Stimulated activated naive CD8-positive, alpha-beta T cell treated with anti-CD3 and anti-CD28 coated beads, Interleukin-15, amount 100 ng/mL, for 72 hours (primary cell): Measurements from ENCODE around the gene GRP.

ENCODE experiments used
- ATAC-seq: fragments of 150-1000 bp; cut with Tn5 transposase; 2 replicates; pipeline ENCODE4 v1.10.0; 2021; ENCODE audit warnings: mild to moderate bottlenecking, moderate library complexity
- DNase-seq, 2 donors: peaks; one replicate each; pipeline ENCODE4 v3.0.0; 2021 to 2022
- H3K27ac Mint-ChIP-seq, 2 donors: one replicate each; pipeline ENCODE4 v1.8.0; 2022; ENCODE audit warnings: mild to moderate bottlenecking in 2 of 2, mixed read lengths in 2 of 2, moderate library complexity in 2 of 2
- H3K27me3 Mint-ChIP-seq: one replicate; pipeline ENCODE4 v1.8.0; 2022; ENCODE audit warnings: mixed read lengths
- H3K4me1 Mint-ChIP-seq: one replicate; pipeline ENCODE4 v1.8.0; 2022; ENCODE audit warnings: mild to moderate bottlenecking, mixed read lengths
- H3K4me3 Mint-ChIP-seq, 2 donors: one replicate each; pipeline ENCODE4 v1.8.0; 2022; ENCODE audit warnings: mild to moderate bottlenecking in 2 of 2, mixed read lengths in 2 of 2, moderate library complexity in 1 of 2
- H3K9me3 Mint-ChIP-seq, 2 donors: one replicate each; pipeline ENCODE4 v1.8.0; 2022; ENCODE audit warnings: mixed read lengths in 2 of 2

Gene GRP

DNA sequence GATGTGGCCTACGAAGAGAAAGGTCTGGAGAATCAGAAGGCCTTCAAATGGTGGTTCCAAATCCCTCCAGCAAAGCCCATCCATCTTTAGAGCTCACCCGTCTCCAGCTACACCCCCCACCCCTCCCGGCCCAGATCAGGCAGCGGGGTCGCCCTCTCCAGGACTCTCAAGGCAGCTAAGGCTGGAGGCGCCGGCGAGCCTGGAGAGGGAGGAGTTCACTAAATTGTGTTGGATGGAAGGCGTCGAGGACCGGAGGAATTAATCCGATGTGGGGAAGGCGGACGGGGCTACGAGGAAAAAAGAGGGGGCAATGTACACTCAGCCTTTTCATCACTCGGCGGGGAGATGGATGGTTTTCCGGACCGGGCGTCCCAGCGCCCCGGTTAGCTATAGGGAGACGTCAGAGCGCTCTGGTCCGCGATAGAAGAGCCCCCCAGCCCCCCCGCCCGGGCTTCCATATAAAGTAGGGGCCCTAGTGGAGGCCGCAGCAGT, at the start of gene GRP:
GRP (plus strand) TSS at position 487 of the 492 bp plus-strand sequence. CDS start 108 bp downstream, outside the sequence.
- H3K27ac Mint-ChIP-seq = no peak within 1 kb of the TSS
- ATAC-seq = no peak

DNA sequence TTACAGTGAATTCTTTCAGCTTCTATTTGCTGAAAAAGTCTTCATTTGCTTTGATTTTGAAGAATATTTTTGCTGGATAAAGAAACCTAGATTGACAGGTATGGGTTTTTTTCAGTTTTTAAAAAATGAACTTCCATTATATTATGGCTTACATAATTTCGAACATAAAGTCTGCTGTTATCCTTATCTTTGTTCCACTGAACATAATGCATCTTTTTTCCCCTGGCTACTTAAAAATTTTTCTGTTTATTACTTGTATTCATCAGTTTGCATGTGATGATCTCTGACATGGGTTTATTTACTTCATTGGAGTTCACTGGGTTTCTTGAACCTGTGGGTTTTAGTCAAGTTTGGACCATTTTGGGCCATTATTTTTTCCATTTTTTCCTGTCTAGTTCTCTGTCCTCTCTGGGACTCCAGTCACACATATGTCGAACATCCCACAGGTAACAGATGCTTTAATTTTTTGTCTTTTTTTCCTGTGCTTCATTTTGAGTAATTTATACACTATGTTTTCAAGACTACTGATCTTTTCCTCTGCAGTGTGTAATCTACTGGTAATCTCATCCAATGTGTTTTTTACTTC, 47.2 kb upstream of the GRP start:
- peaks cover 24 to 32% of the 10 kb centered on the region in 2 donors for H3K9me3 Mint-ChIP-seq
- ATAC-seq (no peak), DNase-seq (no peak)
- H3K27me3 Mint-ChIP-seq = peaks cover 13% of the 10 kb centered on the region
- H3K27ac Mint-ChIP-seq = no peak overlapping the region
- no peak overlapping the region for H3K4me3 Mint-ChIP-seq
- no peaks in the 10 kb centered on the region for H3K4me1 Mint-ChIP-seq

More for the DNA sequence above, at the start of gene GRP:
- H3K27me3 Mint-ChIP-seq = peaks cover 91% of the 10 kb centered on the region
- H3K4me3 Mint-ChIP-seq = peak within 1 kb of the TSS in 1 of 2 donors; percentile 45
- H3K9me3 Mint-ChIP-seq = no peaks in the 10 kb centered on the region
- DNase-seq = no peak
- peaks cover 11% of the 10 kb centered on the region for H3K4me1 Mint-ChIP-seq

DNA sequence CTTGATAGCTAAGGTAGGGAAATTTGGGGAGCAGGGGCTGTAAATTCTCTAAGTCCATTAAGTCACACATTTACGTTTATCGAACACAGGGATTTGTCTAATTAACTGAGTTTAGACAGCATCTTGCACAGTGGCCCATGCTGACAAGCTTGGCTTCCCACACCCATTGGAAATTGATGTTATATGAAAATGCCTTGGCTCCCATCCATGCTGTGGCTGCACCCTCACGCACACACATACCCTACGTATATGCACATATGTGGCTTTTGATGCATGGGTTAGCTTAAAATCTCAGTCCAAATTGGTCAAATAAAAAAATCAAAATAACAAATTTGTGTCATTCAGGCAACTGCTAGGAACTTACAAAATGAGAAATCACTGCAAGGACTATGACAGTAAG, 42.5 kb upstream of the GRP start:
- ATAC-seq (no peak), DNase-seq (no peak)
- H3K27me3 Mint-ChIP-seq = peaks cover 9% of the 10 kb centered on the region
- no peaks in the 10 kb centered on the region for H3K4me1 Mint-ChIP-seq
- H3K4me3 Mint-ChIP-seq = no peak overlapping the region
- H3K27ac Mint-ChIP-seq = no peak overlapping the region
- peaks cover 15 to 16% of the 10 kb centered on the region in 2 donors for H3K9me3 Mint-ChIP-seq

- no peaks in the 10 kb centered on the region for H3K9me3 Mint-ChIP-seq
- H3K4me1 Mint-ChIP-seq = no peaks in the 10 kb centered on the region
- peaks cover 19% of the 10 kb centered on the region for H3K27me3 Mint-ChIP-seq
- no peak for ATAC-seq
- no peak for DNase-seq
- no peak overlapping the region for H3K27ac Mint-ChIP-seq
- no peak overlapping the region for H3K4me3 Mint-ChIP-seq
Measured at GRCh38 chr18:59180150-59180845, 39.7 kb upstream of the GRP start.

DNA sequence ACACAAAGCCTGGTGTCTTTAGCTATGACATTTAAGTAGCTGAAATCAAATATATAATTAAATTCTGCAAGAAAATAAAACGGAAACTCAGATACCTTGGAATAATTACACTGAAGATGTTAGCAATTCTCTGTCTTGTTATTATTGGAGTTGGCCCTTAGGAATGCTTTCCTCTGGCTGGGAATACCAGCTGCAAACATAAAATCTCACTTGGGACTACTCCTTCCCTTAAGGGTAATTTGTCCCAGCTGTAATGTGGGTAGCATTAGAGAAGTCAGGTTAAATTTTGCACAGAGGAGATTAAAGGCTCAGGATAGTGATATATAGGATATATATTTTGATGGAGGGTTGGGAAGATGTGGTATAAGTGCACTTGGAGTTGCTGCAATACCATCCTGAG, 37.3 kb upstream of the GRP start:
- ATAC-seq (no peak), DNase-seq (no peak)
- no peaks in the 10 kb centered on the region for H3K4me1 Mint-ChIP-seq
- no peak overlapping the region for H3K27ac Mint-ChIP-seq
- no peaks in the 10 kb centered on the region for H3K9me3 Mint-ChIP-seq
- peaks cover 15% of the 10 kb centered on the region for H3K27me3 Mint-ChIP-seq
- H3K4me3 Mint-ChIP-seq = no peak overlapping the region

DNA sequence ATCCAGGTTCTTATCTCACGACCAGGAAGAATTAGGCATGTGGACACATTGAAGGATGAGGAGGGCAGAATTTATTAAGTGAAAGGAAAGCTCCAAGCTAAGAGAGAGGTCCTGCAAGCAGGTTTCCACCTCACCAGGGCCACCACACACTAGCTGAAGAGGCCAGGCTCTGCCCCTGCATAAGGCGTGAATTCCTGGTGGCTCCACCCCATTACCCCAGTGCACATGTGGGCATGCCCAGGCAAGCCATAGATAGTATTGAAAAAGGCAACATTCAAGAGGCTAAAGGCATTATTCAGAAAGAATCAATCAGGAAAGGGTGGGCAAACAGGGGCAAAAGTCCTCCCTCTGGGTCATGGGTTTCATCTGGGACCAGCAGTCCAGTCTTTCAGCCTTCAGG, 30.9 kb upstream of the GRP start:
- H3K4me3 Mint-ChIP-seq = no peak overlapping the region
- no peaks in the 10 kb centered on the region for H3K4me1 Mint-ChIP-seq
- H3K27me3 Mint-ChIP-seq = peaks cover 7% of the 10 kb centered on the region
- no peak for ATAC-seq
- peaks cover 5% of the 10 kb centered on the region in 2 donors for H3K9me3 Mint-ChIP-seq
- DNase-seq = no peak
- H3K27ac Mint-ChIP-seq = peak overlapping the region; percentile 33 to 44

DNA sequence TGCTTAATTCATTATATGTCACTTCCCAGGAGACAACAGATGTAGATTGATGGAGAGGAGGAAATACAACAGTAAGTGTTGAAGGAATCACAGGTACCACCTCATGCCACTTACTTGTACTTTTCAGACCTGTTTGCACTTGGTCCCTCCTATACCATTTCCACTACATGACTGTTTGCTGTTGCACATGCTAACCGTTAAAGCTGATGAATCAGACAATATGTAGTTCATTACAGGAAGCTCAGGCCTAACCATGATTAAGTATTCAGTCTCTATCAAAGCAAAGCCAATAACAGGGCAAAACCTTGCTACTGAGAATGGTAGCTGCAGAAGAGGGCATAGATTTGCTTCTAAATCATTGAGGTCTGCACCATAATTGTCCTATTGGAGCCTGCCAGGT, 30.2 kb upstream of the GRP start:
- H3K27me3 Mint-ChIP-seq = peaks cover 9% of the 10 kb centered on the region
- DNase-seq = no peak
- no peaks in the 10 kb centered on the region for H3K4me1 Mint-ChIP-seq
- H3K4me3 Mint-ChIP-seq = no peak overlapping the region
- ATAC-seq = no peak
- peak overlapping the region in 1 of 2 donors; percentile 41 for H3K27ac Mint-ChIP-seq
- peaks cover 5% of the 10 kb centered on the region in 2 donors for H3K9me3 Mint-ChIP-seq

DNA sequence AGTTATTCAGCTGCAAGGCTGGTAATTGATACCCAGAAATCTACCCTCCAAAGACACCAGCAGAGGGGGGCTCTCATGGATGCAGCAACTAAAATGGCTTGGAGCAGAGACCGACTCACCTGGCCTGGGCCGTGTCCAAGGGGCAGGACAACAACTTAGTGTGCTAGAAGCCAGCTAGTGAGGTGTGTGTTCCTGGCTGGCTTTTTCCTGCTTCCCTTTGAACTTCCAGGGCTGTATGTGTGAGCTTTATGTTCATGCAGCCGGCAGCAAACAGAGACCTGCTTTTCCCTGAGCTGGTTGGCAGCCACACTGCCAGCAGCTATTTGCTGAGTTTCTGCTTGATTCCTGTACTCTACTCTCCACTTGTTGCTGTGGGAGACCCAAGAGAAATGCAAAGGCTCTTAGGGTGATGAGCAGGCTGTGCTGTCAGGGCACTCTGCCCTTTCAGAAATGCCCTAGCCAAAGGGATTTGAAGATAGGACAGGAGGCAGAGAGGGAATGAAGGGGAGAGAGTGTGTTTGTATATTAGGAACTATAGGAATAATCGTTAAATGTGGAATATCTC, 23.7 kb upstream of the GRP start:
- Mint-ChIP-seq H3K27me3 (peaks cover 60% of the 10 kb centered on the region), H3K4me1 (no peaks in the 10 kb centered on the region), H3K4me3 (no peak overlapping the region), H3K9me3 (no peaks in the 10 kb centered on the region), H3K27ac (no peak overlapping the region)
- ATAC-seq = no peak
- no peak for DNase-seq

DNA sequence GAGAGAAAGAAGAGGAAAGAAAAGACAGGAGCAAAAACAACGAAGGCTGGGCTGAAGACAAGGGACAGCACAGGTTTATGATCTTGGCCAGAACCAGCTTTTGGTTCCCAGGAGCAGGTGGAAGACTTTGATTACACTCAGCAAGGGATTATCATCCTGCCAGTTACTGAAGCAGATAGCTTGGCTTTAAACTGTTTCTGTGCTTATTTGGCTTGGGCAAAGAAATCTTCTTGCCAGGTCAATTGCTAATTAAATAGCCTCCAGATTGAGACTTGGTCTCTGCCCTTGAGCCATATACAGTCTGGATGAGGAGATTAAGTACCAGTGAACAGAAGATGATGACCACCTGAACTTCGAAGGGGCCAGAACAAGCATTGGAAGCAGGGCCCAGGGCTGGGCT, 22.3 kb upstream of the GRP start:
- DNase-seq (no peak), ATAC-seq (no peak)
- Mint-ChIP-seq H3K4me3 (no peak overlapping the region), H3K4me1 (no peaks in the 10 kb centered on the region), H3K9me3 (no peaks in the 10 kb centered on the region), H3K27me3 (peaks cover 62% of the 10 kb centered on the region), H3K27ac (no peak overlapping the region)

DNA sequence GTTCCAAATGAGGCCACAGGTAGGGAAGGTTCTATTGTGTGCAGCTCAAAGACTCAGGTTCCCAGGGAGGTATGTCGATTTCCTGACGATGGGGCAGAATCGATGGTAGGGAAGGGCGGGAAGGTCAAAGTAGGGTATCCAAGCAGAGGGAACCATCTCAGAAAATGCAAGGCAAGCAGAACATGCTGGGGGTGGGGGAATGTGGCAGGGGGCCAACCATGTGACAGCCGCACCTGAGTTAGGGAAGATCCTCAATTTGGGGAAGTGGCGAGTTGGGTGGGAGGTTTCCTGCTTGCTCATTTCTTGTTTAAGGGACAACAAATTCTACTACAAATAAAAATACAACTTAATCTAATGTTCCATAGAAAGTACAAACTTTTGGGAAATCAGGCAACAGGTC, 21.7 kb upstream of the GRP start:
- ATAC-seq (no peak), DNase-seq (no peak)
- Mint-ChIP-seq H3K4me1 (no peaks in the 10 kb centered on the region), H3K4me3 (no peak overlapping the region), H3K9me3 (no peaks in the 10 kb centered on the region), H3K27me3 (peaks cover 67% of the 10 kb centered on the region), H3K27ac (no peak overlapping the region)

- no peaks in the 10 kb centered on the region for H3K9me3 Mint-ChIP-seq
Measured at GRCh38 chr18:59200787-59201186, 19.2 kb upstream of the GRP start.

DNA sequence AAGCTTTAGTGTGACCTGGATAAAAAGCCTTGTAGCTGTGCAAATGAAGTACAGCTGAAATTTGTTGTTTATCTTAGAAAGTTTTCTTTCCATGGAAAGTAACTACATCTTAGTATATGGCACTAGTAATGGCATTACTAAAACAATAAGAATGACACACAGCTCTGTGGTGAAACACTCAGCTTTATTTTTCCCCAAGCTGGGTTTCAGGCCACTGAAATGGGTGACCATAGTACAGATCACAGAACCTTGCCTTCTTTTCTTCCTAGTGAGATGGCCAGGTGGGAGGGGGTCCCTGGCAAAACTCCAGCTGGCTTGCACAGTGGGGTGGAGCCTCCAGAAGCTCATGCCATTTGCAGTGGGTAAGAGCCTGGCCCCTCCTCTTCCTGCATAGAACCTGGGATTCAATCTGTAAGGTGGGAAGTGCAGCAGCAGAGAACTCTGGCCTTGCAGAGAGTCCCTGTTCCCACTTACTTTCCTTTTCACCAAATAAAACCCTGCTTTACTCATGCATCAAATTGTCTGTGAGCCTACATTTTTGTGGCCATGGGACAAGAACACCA, 17.6 kb upstream of the GRP start:
- no peak for ATAC-seq
- Mint-ChIP-seq H3K4me1 (no peaks in the 10 kb centered on the region), H3K27me3 (peaks cover 56% of the 10 kb centered on the region), H3K27ac (no peak overlapping the region), H3K4me3 (no peak overlapping the region), H3K9me3 (no peaks in the 10 kb centered on the region)
- no peak for DNase-seq

More at GRCh38 chr18:59200787-59201186, 19.2 kb upstream of the GRP start:
- no peak for DNase-seq
- ATAC-seq = no peak
- Mint-ChIP-seq H3K4me1 (no peaks in the 10 kb centered on the region), H3K27ac (no peak overlapping the region), H3K27me3 (peaks cover 61% of the 10 kb centered on the region), H3K4me3 (no peak overlapping the region)

DNA sequence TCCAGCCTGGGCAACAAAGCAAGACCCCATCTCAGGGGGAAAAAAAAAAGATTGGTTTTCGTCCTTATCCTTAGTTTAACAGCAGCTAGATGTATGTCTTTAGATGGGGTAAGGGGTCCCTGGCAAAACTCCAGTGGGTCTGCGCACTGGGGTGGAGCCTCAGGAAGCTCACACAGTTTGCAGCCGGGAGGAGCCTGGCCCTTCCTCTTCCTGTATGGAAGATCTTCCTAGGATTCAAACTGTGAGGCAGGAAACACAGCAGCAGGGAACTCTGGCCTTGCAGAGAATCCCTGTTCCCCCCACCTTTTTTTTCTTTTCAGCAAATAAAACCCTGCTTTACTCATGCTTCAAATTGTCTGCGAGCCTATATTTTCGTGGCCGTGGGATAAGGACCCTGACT, 12.5 kb upstream of the GRP start:
- no peak overlapping the region for H3K27ac Mint-ChIP-seq

GRCh38 chr18:59208602-59209125, 11.3 kb upstream of the GRP start:
- Mint-ChIP-seq H3K4me3 (no peak overlapping the region), H3K4me1 (no peaks in the 10 kb centered on the region), H3K9me3 (no peaks in the 10 kb centered on the region), H3K27ac (no peak overlapping the region), H3K27me3 (peaks cover 28% of the 10 kb centered on the region)
- DNase-seq = no peak
- ATAC-seq = no peak

More for the DNA sequence above, 12.5 kb upstream of the GRP start:
- ATAC-seq (no peak), DNase-seq (no peak)
- Mint-ChIP-seq H3K4me1 (no peaks in the 10 kb centered on the region), H3K27me3 (peaks cover 37% of the 10 kb centered on the region), H3K9me3 (no peaks in the 10 kb centered on the region), H3K4me3 (no peak overlapping the region)

DNA sequence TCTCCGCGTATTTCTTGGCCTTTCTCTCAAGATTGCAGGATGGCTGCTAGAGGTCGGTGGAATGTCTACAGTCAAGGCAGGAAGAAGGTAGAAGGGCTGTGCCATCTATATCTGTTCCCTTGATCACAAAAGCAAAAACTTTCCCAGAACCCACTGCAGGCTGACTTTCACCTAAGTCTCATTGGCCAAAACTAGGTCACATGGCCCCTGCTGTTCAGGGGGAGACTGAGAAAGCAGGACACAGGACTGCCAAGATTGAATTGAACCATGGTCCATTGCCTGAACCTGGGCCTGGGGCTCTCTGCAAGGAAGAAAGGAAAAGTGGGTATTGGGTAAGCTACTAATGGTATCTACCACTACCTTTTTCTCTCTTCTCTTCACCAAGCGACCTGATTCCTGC, 9.7 kb upstream of the GRP start:
- no peak overlapping the region for H3K4me3 Mint-ChIP-seq
- ATAC-seq = no peak

DNA sequence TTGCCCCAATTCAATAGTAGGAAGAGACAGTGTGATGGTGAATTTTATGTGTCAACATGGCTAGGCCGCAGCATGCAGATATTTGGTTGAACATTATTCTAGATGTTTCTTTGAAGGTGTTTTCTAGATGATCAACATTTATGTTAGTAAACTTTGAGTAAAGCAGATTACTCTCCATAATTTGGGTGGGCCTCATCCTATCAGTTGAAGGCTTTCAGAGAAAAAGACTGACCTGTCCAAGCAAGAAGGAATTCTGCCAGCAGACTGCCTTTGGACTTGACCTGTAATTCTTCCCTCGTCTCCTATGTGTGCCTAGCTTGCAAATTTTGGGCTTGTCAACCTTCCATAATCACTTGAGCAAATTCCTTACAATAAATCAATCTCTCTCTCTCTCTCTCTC, 8.3 kb upstream of the GRP start:
- Mint-ChIP-seq H3K9me3 (no peaks in the 10 kb centered on the region), H3K4me3 (no peak overlapping the region), H3K27me3 (peaks cover 38% of the 10 kb centered on the region), H3K4me1 (no peaks in the 10 kb centered on the region), H3K27ac (no peak overlapping the region)
- DNase-seq (no peak), ATAC-seq (no peak)

More for the DNA sequence above, 9.7 kb upstream of the GRP start:
- no peaks in the 10 kb centered on the region for H3K9me3 Mint-ChIP-seq
- no peak for DNase-seq
- no peak overlapping the region for H3K27ac Mint-ChIP-seq
- no peaks in the 10 kb centered on the region for H3K4me1 Mint-ChIP-seq
- peaks cover 28% of the 10 kb centered on the region for H3K27me3 Mint-ChIP-seq
